Hematopoietic multipotent progenitor cell treated with erythropoietin and hydrocortisone succinate and interleukin-3 and kit ligand, for 4 days (in vitro differentiated cells): Measurements from ENCODE around the gene BTBD9.
"Not testable (repeated sequence)": the region's sequence is repeated elsewhere in the genome, so short reads cannot be mapped to it uniquely, and the experiment has no call there.

Experiments
- DNase-seq: peaks from one replicate; pipeline ENCODE4 v3.0.0-alpha.2; 2015

The BTBD9 gene

GRCh38 chr6:38477680-38478260, 162.0 kb downstream of the BTBD9 start:
- DNase-seq = peak; percentile 11

GRCh38 chr6:38476888-38477287, 162.8 kb downstream of the BTBD9 start:
- DNase-seq = no peak

GRCh38 chr6:38476141-38476540, 163.6 kb downstream of the BTBD9 start:
- DNase-seq = no peak

- DNase-seq = no peak
Observed at GRCh38 chr6:38470548-38470947, 169.2 kb downstream of the BTBD9 start.

- no peak for DNase-seq
Observed at GRCh38 chr6:38467566-38467965, 172.2 kb downstream of the BTBD9 start.

GRCh38 chr6:38460186-38460585, 179.5 kb downstream of the BTBD9 start:
- no peak for DNase-seq

GRCh38 chr6:38459291-38459690, 180.4 kb downstream of the BTBD9 start:
- no peak for DNase-seq

GRCh38 chr6:38453861-38454260, 185.9 kb downstream of the BTBD9 start:
- no peak for DNase-seq

GRCh38 chr6:38452816-38453660, 186.7 kb downstream of the BTBD9 start:
- no peak for DNase-seq

- no peak for DNase-seq
Observed at GRCh38 chr6:38450717-38451116, 189.0 kb downstream of the BTBD9 start.

- DNase-seq = no peak
Observed at GRCh38 chr6:38445925-38446324, 193.8 kb downstream of the BTBD9 start.

GRCh38 chr6:38445336-38445735, 194.4 kb downstream of the BTBD9 start:
- DNase-seq = no peak

GRCh38 chr6:38443352-38444144, 196.2 kb downstream of the BTBD9 start:
- peak; percentile 84 for DNase-seq

- DNase-seq = no peak
Observed at GRCh38 chr6:38438097-38438496, 201.6 kb downstream of the BTBD9 start.

- DNase-seq = no peak
Observed at GRCh38 chr6:38436726-38437465, 202.8 kb downstream of the BTBD9 start.

- no peak for DNase-seq
Observed at GRCh38 chr6:38435330-38435729, 204.4 kb downstream of the BTBD9 start.

- no peak for DNase-seq
Observed at GRCh38 chr6:38434051-38434450, 205.7 kb downstream of the BTBD9 start.

- DNase-seq = no peak
Observed at GRCh38 chr6:38432479-38432878, 207.2 kb downstream of the BTBD9 start.

GRCh38 chr6:38432079-38432478, 207.7 kb downstream of the BTBD9 start:
- no peak for DNase-seq

- no peak for DNase-seq
Observed at GRCh38 chr6:38429546-38429945, 210.2 kb downstream of the BTBD9 start.

- no peak for DNase-seq
Observed at GRCh38 chr6:38427492-38428210, 212.1 kb downstream of the BTBD9 start.

- not testable (repeated sequence) for DNase-seq
Observed at GRCh38 chr6:38425788-38426488, 213.8 kb downstream of the BTBD9 start.
